HCT116 (cell line): ENCODE data around the gene AUTS2. TPM values are rescaled to one million over a fixed set of nuclear protein-coding genes. Genes with fewer than 3 reads are reported as not detected.

Experiments used
- ATAC-seq: fragments of 200-7000 bp; cut with Tn5 transposase; 2 replicates; pipeline ENCODE4 v1.9.1; 2020; ENCODE audit warnings: mild to moderate bottlenecking, moderate library complexity
- BruUV-seq: library from RNA; stranded (reverse); fragments of 400-500 nt; replicated peaks from 2 replicates; lab custom pipeline; 2021; lab: Mats Ljungman, UMichigan
- CTCF ChIA-PET: fragments of 300-600 bp; sonication (Branson Sonifier 250); formaldehyde crosslinking; loops from one replicate; lab custom pipeline; 2021; ENCODE audit warnings: antibody characterized with exemption; lab: Charles Lee
- POLR2A ChIA-PET: fragments of 300-600, 350-600 bp; sonication (Branson Sonifier 250); formaldehyde crosslinking; loops from one replicate; lab custom pipeline; 2021; ENCODE audit warnings: antibody characterized with exemption; lab: Charles Lee
- RAD21 ChIA-PET, 2 experiments: fragments of 300-600 bp; sonication (Branson Sonifier 250); formaldehyde crosslinking; loops; one replicate each; lab custom pipeline; 2023; ENCODE audit warnings: low total read pairs in 2 of 2; ENCODE audit not compliant: uncharacterized antibody in 2 of 2, unreplicated experiment in 2 of 2, low non-redundant PET in 1 of 2; lab: Charles Lee
- DNase-seq: peaks from one replicate; pipeline ENCODE4 v3.0.0-alpha.2; 2010; ENCODE audit warnings: low read depth, low spot score
- H2AFZ ChIP-seq: fragments of 200-600 bp; shearing (Covaris generic), sonication (generic); 2 replicates; pipeline ENCODE4 v1.6.1; 2017; ENCODE audit warnings: low read depth, mixed run types, mixed read lengths, antibody characterized with exemption, low read length; ENCODE audit not compliant: poor library complexity, severe bottlenecking
- H3K27ac ChIP-seq: 2 replicates; pipeline ENCODE4 v1.5.1; 2012; ENCODE audit warnings: low read depth, low read length
- H3K27me3 ChIP-seq: fragments of 200-600 bp; sonication (generic); 2 replicates; pipeline ENCODE4 v1.6.1; 2016; ENCODE audit warnings: mixed run types, low read length, mixed read lengths; ENCODE audit not compliant: insufficient read depth
- H3K36me3 ChIP-seq, 2 experiments: fragments of 200-500 bp in 1 of 2; fragments of 200-600 bp in 1 of 2; sonication (Bioruptor generic) in 1 of 2; sonication (generic) in 1 of 2; 2 replicates each; pipeline versions ENCODE4 v1.5.1 to v1.6.1; 2014 to 2016; ENCODE audit warnings: low read length in 2 of 2, inconsistent platforms in 1 of 2, mixed read lengths in 1 of 2, mixed run types in 1 of 2; ENCODE audit not compliant: insufficient read depth in 2 of 2, control insufficient read depth in 1 of 2
- H3K4me1 ChIP-seq, 2 experiments: fragments of 200-600 bp in 1 of 2; sonication (generic) in 1 of 2; 2 replicates each; pipeline versions ENCODE4 v1.5.1 to v1.6.1; 2012 to 2017; ENCODE audit warnings: low read length in 2 of 2, inconsistent platforms in 1 of 2, mild to moderate bottlenecking in 1 of 2, mixed read lengths in 1 of 2, mixed run types in 1 of 2, moderate library complexity in 1 of 2; ENCODE audit not compliant: insufficient read depth in 2 of 2, control insufficient read depth in 1 of 2
- H3K4me2 ChIP-seq: fragments of 200-600 bp; sonication (generic); 2 replicates; pipeline ENCODE4 v1.6.1; 2017; ENCODE audit warnings: mixed run types, low read length, mixed read lengths
- H3K4me3 ChIP-seq, 2 experiments: fragments of 200-600 bp in 1 of 2; sonication (generic) in 1 of 2; replicated peaks in 1 of 2; 2 replicates each; pipeline ENCODE4 v1.5.1; 2011 to 2016; ENCODE audit warnings: low read length in 2 of 2, control low read depth in 1 of 2, low read depth in 1 of 2, mild to moderate bottlenecking in 1 of 2, mixed read lengths in 1 of 2, mixed run types in 1 of 2
- H3K79me2 ChIP-seq: fragments of 200-600 bp; sonication (generic); 2 replicates; pipeline ENCODE4 v1.6.1; 2017; ENCODE audit warnings: mild to moderate bottlenecking, mixed run types, low read length, moderate library complexity, mixed read lengths; ENCODE audit not compliant: insufficient read depth
- H3K9ac ChIP-seq: fragments of 200-600 bp; sonication (generic); 2 replicates; pipeline ENCODE4 v1.6.1; 2016; ENCODE audit warnings: low read length, mixed read lengths
- H3K9me2 ChIP-seq: fragments of 200-600 bp; sonication (generic), shearing (Covaris generic); 2 replicates; pipeline ENCODE4 v1.6.1; 2017; ENCODE audit warnings: mixed run types, mild to moderate bottlenecking, moderate library complexity; ENCODE audit not compliant: insufficient read depth
- H3K9me3 ChIP-seq, 2 experiments: fragments of 200-500 bp in 1 of 2; fragments of 200-600 bp in 1 of 2; sonication (Bioruptor generic) in 1 of 2; sonication (generic) in 1 of 2; 2 replicates each; pipeline ENCODE4 v1.6.1; 2014 to 2017; ENCODE audit warnings: low read length in 2 of 2, mixed read lengths in 2 of 2, inconsistent platforms in 1 of 2, low read depth in 1 of 2, mild to moderate bottlenecking in 1 of 2, mixed run types in 1 of 2, moderate library complexity in 1 of 2; ENCODE audit not compliant: control insufficient read depth in 1 of 2, insufficient read depth in 1 of 2
- H4K20me1 ChIP-seq: fragments of 200-600 bp; sonication (generic), shearing (Covaris generic); 2 replicates; pipeline ENCODE4 v1.6.1; 2017; ENCODE audit warnings: mixed run types, mild to moderate bottlenecking, moderate library complexity; ENCODE audit not compliant: insufficient read depth
- ATF3 ChIP-seq: IDR thresholded peaks from 2 replicates; pipeline ENCODE4 v1.6.1; 2012
- CBX3 ChIP-seq: IDR thresholded peaks from 2 replicates; pipeline ENCODE4 v1.6.1; 2012; ENCODE audit warnings: low read depth
- CEBPB ChIP-seq: IDR thresholded peaks from 2 replicates; pipeline ENCODE4 v1.6.1; 2012; ENCODE audit warnings: low read depth
- ELF1 ChIP-seq: IDR thresholded peaks from 2 replicates; pipeline ENCODE4 v1.6.1; 2012; ENCODE audit warnings: low read depth, borderline replicate concordance
- EZH2phosphoT487 ChIP-seq: fragments of 200-600 bp; IDR thresholded peaks from 2 replicates; pipeline ENCODE4 v1.6.1; 2018; ENCODE audit warnings: antibody characterized with exemption, borderline replicate concordance
- FOSL1 ChIP-seq: IDR thresholded peaks from 2 replicates; pipeline ENCODE4 v1.6.1; 2012; ENCODE audit warnings: low read depth
- JUND ChIP-seq: IDR thresholded peaks from 2 replicates; pipeline ENCODE4 v1.6.1; 2012
- POLR2AphosphoS5 ChIP-seq: IDR thresholded peaks from 2 replicates; pipeline ENCODE4 v1.6.1; 2011; ENCODE audit warnings: mild to moderate bottlenecking, low read depth, low read length, moderate library complexity
- SIN3A ChIP-seq: IDR thresholded peaks from 2 replicates; pipeline ENCODE4 v1.6.1; 2012; ENCODE audit warnings: low read depth
- SP1 ChIP-seq: IDR thresholded peaks from 2 replicates; pipeline ENCODE4 v1.6.1; 2012; ENCODE audit warnings: low read depth
- YY1 ChIP-seq: IDR thresholded peaks from 2 replicates; pipeline ENCODE4 v1.6.1; 2011; ENCODE audit warnings: low read length, low read depth, moderate library complexity, mild to moderate bottlenecking; ENCODE audit not compliant: insufficient replicate concordance; ENCODE audit errors: extremely low read depth
- ZBTB33 ChIP-seq: IDR thresholded peaks from 2 replicates; pipeline ENCODE4 v1.6.1; 2011; ENCODE audit warnings: mild to moderate bottlenecking, low read length, moderate library complexity; ENCODE audit not compliant: insufficient replicate concordance; ENCODE audit errors: extremely low read depth
- intact Hi-C: fragments of 100-400 bp; cut with micrococcal nuclease; formaldehyde crosslinking; loops from 2 replicates; pipeline ENCODE4 v1.10.0; 2022
- total RNA-seq: library from RNA; stranded (reverse); gene quantifications from one replicate; pipeline ENCODE4 v1.2.1, GENCODE V29; 2021; ENCODE audit not compliant: unreplicated experiment
- TF ChIP-seq, protein P1 (sequence below): IDR thresholded peaks from 2 replicates; pipeline ENCODE4 v1.6.1; 2012; ENCODE audit warnings: low read depth

AUTS2 gene
- total RNA-seq, 1 experiment from 2014 or later, result 0.93 TPM

DNA sequence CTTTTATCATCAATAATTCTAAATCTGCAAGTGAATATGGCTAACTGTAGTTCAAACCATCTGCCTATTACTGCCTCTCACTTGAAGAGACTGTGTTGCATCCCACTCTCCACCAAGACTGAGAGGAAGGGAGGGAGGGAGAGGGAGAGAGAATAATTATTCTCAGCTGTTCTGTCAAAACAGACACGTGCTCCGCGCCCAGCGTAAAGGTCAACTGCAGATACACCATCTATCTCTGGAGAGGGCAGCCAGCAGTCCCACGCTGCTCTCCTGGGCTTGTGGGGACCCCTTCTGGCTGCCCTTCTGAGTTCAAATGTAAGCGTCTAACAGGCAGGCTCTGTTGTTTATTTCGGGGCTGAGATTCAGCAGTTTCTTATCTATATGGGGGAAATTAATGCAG, 908.2 kb downstream of the AUTS2 start:
- no peaks in the 10 kb centered on the region for H3K4me1 ChIP-seq
- TF ChIP-seq YY1 (no peak), SP1 (no peak), ZBTB33 (no peak), ELF1 (no peak), SIN3A (no peak)
- H3K9me2 ChIP-seq, result no peaks in the 10 kb centered on the region
- H4K20me1 ChIP-seq, result no peaks in the 10 kb centered on the region
- intact Hi-C loops, result no loop called here
- DNase-seq, result no peak
- no peak overlapping the region for H2AFZ ChIP-seq
- H3K4me2 ChIP-seq, result no peak overlapping the region
- CTCF ChIA-PET, result no interaction called here
- BruUV-seq, result no TSS peak
- no peak overlapping the region for H3K9ac ChIP-seq
- POLR2A ChIA-PET, result no interaction called here
- no peak overlapping the region for H3K4me3 ChIP-seq
- no peak for ATAC-seq
- H3K79me2 ChIP-seq, result no peaks in the 10 kb centered on the region
- H3K27ac ChIP-seq, result no peak overlapping the region
- RAD21 ChIA-PET, result no interaction called here
- H3K9me3 ChIP-seq, result peaks cover 5 to 16% of the 10 kb centered on the region in 2 experiments; a peak in 2 of 4 replicates
- no peaks in the 10 kb centered on the region for H3K36me3 ChIP-seq
- no peaks in the 10 kb centered on the region for H3K27me3 ChIP-seq

DNA sequence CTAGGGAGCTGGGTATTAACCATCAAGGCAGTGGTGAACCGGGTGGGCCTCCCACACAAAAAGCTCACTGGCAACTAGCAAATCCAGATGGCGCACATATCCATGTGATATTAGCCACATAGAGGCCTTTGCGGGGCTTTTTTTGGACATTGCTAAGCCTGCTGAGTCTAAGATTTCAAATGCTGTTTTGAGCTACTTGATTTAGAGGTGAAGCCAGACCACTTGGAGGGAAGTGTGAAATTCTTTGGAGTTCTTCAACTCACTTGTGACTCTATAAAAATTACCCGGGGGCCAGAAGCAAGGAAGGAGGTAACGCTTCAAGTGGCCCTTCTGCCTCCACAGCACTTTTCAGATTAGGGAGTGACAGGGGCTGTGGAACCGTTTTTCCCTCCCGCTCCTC, 913.9 kb downstream of the AUTS2 start:
- ATAC-seq, result no peak
- Histone ChIP-seq H3K27ac (no peak overlapping the region), H2AFZ (no peak overlapping the region), H3K36me3 (no peaks in the 10 kb centered on the region), H3K79me2 (no peaks in the 10 kb centered on the region), H3K4me1 (no peaks in the 10 kb centered on the region), H3K9me2 (no peaks in the 10 kb centered on the region), H4K20me1 (no peaks in the 10 kb centered on the region), H3K9ac (no peak overlapping the region), H3K4me2 (no peak overlapping the region), H3K9me3 (peaks cover 5 to 19% of the 10 kb centered on the region in 2 experiments; a peak in 2 of 4 replicates), H3K27me3 (no peaks in the 10 kb centered on the region), H3K4me3 (no peak overlapping the region)
- no peak for DNase-seq
- intact Hi-C loops, result no loop called here
- POLR2A ChIA-PET, result no interaction called here
- CTCF ChIA-PET, result no interaction called here
- RAD21 ChIA-PET, result no interaction called here
- no TSS peak for BruUV-seq
- TF ChIP-seq ATF3, result no peak
- no peak for TF ChIP-seq POLR2AphosphoS5
- TF ChIP-seq CBX3, result no peak
- TF ChIP-seq, protein P1, sequence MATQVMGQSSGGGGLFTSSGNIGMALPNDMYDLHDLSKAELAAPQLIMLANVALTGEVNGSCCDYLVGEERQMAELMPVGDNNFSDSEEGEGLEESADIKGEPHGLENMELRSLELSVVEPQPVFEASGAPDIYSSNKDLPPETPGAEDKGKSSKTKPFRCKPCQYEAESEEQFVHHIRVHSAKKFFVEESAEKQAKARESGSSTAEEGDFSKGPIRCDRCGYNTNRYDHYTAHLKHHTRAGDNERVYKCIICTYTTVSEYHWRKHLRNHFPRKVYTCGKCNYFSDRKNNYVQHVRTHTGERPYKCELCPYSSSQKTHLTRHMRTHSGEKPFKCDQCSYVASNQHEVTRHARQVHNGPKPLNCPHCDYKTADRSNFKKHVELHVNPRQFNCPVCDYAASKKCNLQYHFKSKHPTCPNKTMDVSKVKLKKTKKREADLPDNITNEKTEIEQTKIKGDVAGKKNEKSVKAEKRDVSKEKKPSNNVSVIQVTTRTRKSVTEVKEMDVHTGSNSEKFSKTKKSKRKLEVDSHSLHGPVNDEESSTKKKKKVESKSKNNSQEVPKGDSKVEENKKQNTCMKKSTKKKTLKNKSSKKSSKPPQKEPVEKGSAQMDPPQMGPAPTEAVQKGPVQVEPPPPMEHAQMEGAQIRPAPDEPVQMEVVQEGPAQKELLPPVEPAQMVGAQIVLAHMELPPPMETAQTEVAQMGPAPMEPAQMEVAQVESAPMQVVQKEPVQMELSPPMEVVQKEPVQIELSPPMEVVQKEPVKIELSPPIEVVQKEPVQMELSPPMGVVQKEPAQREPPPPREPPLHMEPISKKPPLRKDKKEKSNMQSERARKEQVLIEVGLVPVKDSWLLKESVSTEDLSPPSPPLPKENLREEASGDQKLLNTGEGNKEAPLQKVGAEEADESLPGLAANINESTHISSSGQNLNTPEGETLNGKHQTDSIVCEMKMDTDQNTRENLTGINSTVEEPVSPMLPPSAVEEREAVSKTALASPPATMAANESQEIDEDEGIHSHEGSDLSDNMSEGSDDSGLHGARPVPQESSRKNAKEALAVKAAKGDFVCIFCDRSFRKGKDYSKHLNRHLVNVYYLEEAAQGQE, result no peak
- no peak for TF ChIP-seq SP1
- TF ChIP-seq FOSL1, result no peak
- TF ChIP-seq ZBTB33, result no peak
- TF ChIP-seq JUND, result no peak
- no peak for TF ChIP-seq SIN3A
- no peak for TF ChIP-seq CEBPB
- no peak for TF ChIP-seq EZH2phosphoT487
